ENCODE measurements around the gene TBC1D22B.

TBC1D22B gene

GRCh38 chr6:37269105-37269504 is 11.5 kb downstream of the TBC1D22B start:
- Histone ChIP-seq H3K9me2 (replicated peaks; ENCODE audit: insufficient read depth, low read length) (no peaks in the 10 kb centered on the region), H3K9me3 (ENCODE audit: insufficient read depth, low read length) (no peaks in the 10 kb centered on the region), H4K20me1 (ENCODE audit: low read depth, low read length) (0 out of 2 replicates have a peak, but pooled peaks cover 10% of the 10 kb centered on the region), H3K27ac (ENCODE audit: low read depth, low read length) (no peak overlapping the region), H2AFZ (ENCODE audit: low read depth, low read length, severe bottlenecking) (no peak overlapping the region), H3K27me3 (ENCODE audit: low read length) (no peaks in the 10 kb centered on the region), H3K36me3 (ENCODE audit: low read length) (0 out of 2 replicates have a peak, but pooled peaks cover 3% of the 10 kb centered on the region), H3K4me2 (ENCODE audit: low read depth, low read length, poor library complexity, severe bottlenecking) (no peak overlapping the region), H3K4me3 (ENCODE audit: insufficient read depth, low read length, poor library complexity, severe bottlenecking) (no peak overlapping the region), H3K79me2 (ENCODE audit: insufficient read depth, low read length) (0 out of 2 replicates have a peak, but pooled peaks cover 5% of the 10 kb centered on the region), H3K9ac (ENCODE audit: low read length) (no peak overlapping the region), H3F3A (ENCODE audit: insufficient read depth) (no peaks in the 10 kb centered on the region)
- TF ChIP-seq CTCF (IDR thresholded peaks at IDR 0.05; ENCODE audit: insufficient read depth, low read length, poor library complexity, severe bottlenecking) = no peak
- no peak for TF ChIP-seq EZH2phosphoT487 (conservative IDR thresholded peaks at IDR 0.05; ENCODE audit: low read length)

- Histone ChIP-seq H3K9me3 (ENCODE audit: insufficient read depth, low read length) (no peaks in the 10 kb centered on the region), H3K27me3 (ENCODE audit: low read length) (no peaks in the 10 kb centered on the region), H3F3A (ENCODE audit: insufficient read depth) (no peaks in the 10 kb centered on the region), H3K4me3 (ENCODE audit: insufficient read depth, low read length, poor library complexity, severe bottlenecking) (no peak overlapping the region), H2AFZ (ENCODE audit: low read depth, low read length, severe bottlenecking) (no peak overlapping the region), H3K79me2 (ENCODE audit: insufficient read depth, low read length) (no peaks in the 10 kb centered on the region), H3K36me3 (ENCODE audit: low read length) (0 out of 2 replicates have a peak, but pooled peaks cover 3% of the 10 kb centered on the region), H3K9me2 (replicated peaks; ENCODE audit: insufficient read depth, low read length) (no peaks in the 10 kb centered on the region), H3K27ac (ENCODE audit: low read depth, low read length) (no peak overlapping the region), H3K4me2 (ENCODE audit: low read depth, low read length, poor library complexity, severe bottlenecking) (no peak overlapping the region), H3K9ac (ENCODE audit: low read length) (no peak overlapping the region), H4K20me1 (ENCODE audit: low read depth, low read length) (no peaks in the 10 kb centered on the region)
- no peak for TF ChIP-seq CTCF (IDR thresholded peaks at IDR 0.05; ENCODE audit: insufficient read depth, low read length, poor library complexity, severe bottlenecking)
- TF ChIP-seq EZH2phosphoT487 (conservative IDR thresholded peaks at IDR 0.05; ENCODE audit: low read length) = no peak
Observed at GRCh38 chr6:37272834-37273566, 15.4 kb downstream of the TBC1D22B start.

- no peak for TF ChIP-seq CTCF (IDR thresholded peaks at IDR 0.05; ENCODE audit: insufficient read depth, low read length, poor library complexity, severe bottlenecking)
- no peak for TF ChIP-seq EZH2phosphoT487 (conservative IDR thresholded peaks at IDR 0.05; ENCODE audit: low read length)
- no peaks in the 10 kb centered on the region for H3K9me3 ChIP-seq (ENCODE audit: insufficient read depth, low read length)
- no peaks in the 10 kb centered on the region for H3K79me2 ChIP-seq (ENCODE audit: insufficient read depth, low read length)
- 0 out of 2 replicates have a peak, but pooled peaks cover 3% of the 10 kb centered on the region for H3K36me3 ChIP-seq (ENCODE audit: low read length)
- H3K4me3 ChIP-seq (ENCODE audit: insufficient read depth, low read length, poor library complexity, severe bottlenecking) = no peak overlapping the region
- no peaks in the 10 kb centered on the region for H3F3A ChIP-seq (ENCODE audit: insufficient read depth)
- no peak overlapping the region for H3K4me2 ChIP-seq (ENCODE audit: low read depth, low read length, poor library complexity, severe bottlenecking)
- H3K9ac ChIP-seq (ENCODE audit: low read length) = no peak overlapping the region
- no peak overlapping the region for H3K27ac ChIP-seq (ENCODE audit: low read depth, low read length)
- no peak overlapping the region for H2AFZ ChIP-seq (ENCODE audit: low read depth, low read length, severe bottlenecking)
- H3K9me2 ChIP-seq (replicated peaks; ENCODE audit: insufficient read depth, low read length) = no peaks in the 10 kb centered on the region
- no peaks in the 10 kb centered on the region for H4K20me1 ChIP-seq (ENCODE audit: low read depth, low read length)
- no peaks in the 10 kb centered on the region for H3K27me3 ChIP-seq (ENCODE audit: low read length)
Observed at GRCh38 chr6:37273690-37274089, 16.1 kb downstream of the TBC1D22B start.

All from SU-DHL-6 (cell line).